Neutrophil (primary cell): ENCODE measurements around the gene CDC42EP3.

Experiments used
- H3K27ac ChIP-seq: fragments of 200-600 bp; sonication (generic); 2 replicates; pipeline ENCODE4 v1.5.1; 2016; ENCODE audit warnings: mild to moderate bottlenecking, moderate library complexity
- H3K27me3 ChIP-seq: fragments of 200-600 bp; sonication (generic); 2 replicates; pipeline ENCODE4 v1.6.0; 2016; ENCODE audit warnings: mild to moderate bottlenecking
- H3K36me3 ChIP-seq: fragments of 200-600 bp; sonication (generic); 2 replicates; pipeline ENCODE4 v1.5.1; 2017
- H3K4me1 ChIP-seq, 2 experiments: fragments of 200-600 bp in 1 of 2; sonication (generic) in 1 of 2; 1 replicate in 1 of 2; 2 replicates in 1 of 2; pipeline versions ENCODE4 v1.5.1 to v1.6.1; 2013 to 2016; ENCODE audit warnings: low read depth in 1 of 2, low read length in 1 of 2, mild to moderate bottlenecking in 1 of 2, moderate library complexity in 1 of 2; ENCODE audit not compliant: control insufficient read depth in 1 of 2, insufficient read depth in 1 of 2
- H3K4me3 ChIP-seq, 2 experiments: fragments of 200-600 bp in 1 of 2; sonication (generic) in 1 of 2; 1 replicate in 1 of 2; 2 replicates in 1 of 2; pipeline ENCODE4 v1.5.1; 2013 to 2016; ENCODE audit warnings: low read depth in 1 of 2, low read length in 1 of 2, mild to moderate bottlenecking in 1 of 2, moderate library complexity in 1 of 2
- H3K9me3 ChIP-seq: fragments of 200-600 bp; sonication (generic); 2 replicates; pipeline ENCODE4 v1.5.1; 2016
- TF ChIP-seq, protein P1 (sequence below): fragments of 200-600 bp; sonication (generic); IDR thresholded peaks from 2 replicates; pipeline ENCODE4 v1.5.1; 2016; ENCODE audit warnings: antibody characterized with exemption

The CDC42EP3 gene

DNA sequence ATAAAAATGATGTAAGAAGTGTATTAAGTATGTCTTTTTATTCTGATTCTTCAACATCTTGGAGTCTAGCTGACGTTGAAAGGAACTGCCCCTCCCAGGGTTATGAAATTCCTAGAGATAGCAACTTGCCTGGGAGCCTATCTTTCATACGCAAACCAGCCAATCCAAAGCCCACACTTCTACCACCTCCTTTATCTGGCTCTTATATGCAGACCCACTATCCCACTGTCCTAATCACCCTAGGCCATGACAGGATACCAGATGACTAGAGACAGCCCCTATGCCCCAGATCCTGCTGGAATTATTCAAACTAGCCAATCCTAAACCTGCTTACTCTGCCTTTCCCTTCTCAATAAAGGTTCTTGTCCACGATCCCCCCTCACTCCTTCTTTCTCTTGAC, 11.8 kb upstream of the CDC42EP3 start:
- H3K27ac ChIP-seq, result no peak overlapping the region
- H3K27me3 ChIP-seq, result no peaks in the 10 kb centered on the region
- no peaks in the 10 kb centered on the region for H3K9me3 ChIP-seq
- peaks cover 15 to 17% of the 10 kb centered on the region in 2 experiments for H3K4me1 ChIP-seq
- H3K36me3 ChIP-seq, result no peaks in the 10 kb centered on the region
- H3K4me3 ChIP-seq, result no peak overlapping the region
- TF ChIP-seq, protein P1, sequence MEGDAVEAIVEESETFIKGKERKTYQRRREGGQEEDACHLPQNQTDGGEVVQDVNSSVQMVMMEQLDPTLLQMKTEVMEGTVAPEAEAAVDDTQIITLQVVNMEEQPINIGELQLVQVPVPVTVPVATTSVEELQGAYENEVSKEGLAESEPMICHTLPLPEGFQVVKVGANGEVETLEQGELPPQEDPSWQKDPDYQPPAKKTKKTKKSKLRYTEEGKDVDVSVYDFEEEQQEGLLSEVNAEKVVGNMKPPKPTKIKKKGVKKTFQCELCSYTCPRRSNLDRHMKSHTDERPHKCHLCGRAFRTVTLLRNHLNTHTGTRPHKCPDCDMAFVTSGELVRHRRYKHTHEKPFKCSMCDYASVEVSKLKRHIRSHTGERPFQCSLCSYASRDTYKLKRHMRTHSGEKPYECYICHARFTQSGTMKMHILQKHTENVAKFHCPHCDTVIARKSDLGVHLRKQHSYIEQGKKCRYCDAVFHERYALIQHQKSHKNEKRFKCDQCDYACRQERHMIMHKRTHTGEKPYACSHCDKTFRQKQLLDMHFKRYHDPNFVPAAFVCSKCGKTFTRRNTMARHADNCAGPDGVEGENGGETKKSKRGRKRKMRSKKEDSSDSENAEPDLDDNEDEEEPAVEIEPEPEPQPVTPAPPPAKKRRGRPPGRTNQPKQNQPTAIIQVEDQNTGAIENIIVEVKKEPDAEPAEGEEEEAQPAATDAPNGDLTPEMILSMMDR, result no peak

- TF ChIP-seq, protein P1, result no peak
- Histone ChIP-seq H3K9me3 (no peaks in the 10 kb centered on the region), H3K36me3 (no peaks in the 10 kb centered on the region), H3K4me1 (peaks cover 15 to 17% of the 10 kb centered on the region in 2 experiments), H3K4me3 (no peak overlapping the region), H3K27ac (no peak overlapping the region), H3K27me3 (no peaks in the 10 kb centered on the region)
These were observed 11.0 kb upstream of the CDC42EP3 start for GRCh38 chr2:37682473-37682872.

- Histone ChIP-seq H3K27me3 (no peaks in the 10 kb centered on the region), H3K4me3 (no peak overlapping the region), H3K27ac (no peak overlapping the region), H3K36me3 (no peaks in the 10 kb centered on the region), H3K9me3 (no peaks in the 10 kb centered on the region), H3K4me1 (peaks cover 15 to 17% of the 10 kb centered on the region in 2 experiments)
- TF ChIP-seq, protein P1, result no peak
These were observed 10.1 kb upstream of the CDC42EP3 start for GRCh38 chr2:37681587-37681986.

DNA sequence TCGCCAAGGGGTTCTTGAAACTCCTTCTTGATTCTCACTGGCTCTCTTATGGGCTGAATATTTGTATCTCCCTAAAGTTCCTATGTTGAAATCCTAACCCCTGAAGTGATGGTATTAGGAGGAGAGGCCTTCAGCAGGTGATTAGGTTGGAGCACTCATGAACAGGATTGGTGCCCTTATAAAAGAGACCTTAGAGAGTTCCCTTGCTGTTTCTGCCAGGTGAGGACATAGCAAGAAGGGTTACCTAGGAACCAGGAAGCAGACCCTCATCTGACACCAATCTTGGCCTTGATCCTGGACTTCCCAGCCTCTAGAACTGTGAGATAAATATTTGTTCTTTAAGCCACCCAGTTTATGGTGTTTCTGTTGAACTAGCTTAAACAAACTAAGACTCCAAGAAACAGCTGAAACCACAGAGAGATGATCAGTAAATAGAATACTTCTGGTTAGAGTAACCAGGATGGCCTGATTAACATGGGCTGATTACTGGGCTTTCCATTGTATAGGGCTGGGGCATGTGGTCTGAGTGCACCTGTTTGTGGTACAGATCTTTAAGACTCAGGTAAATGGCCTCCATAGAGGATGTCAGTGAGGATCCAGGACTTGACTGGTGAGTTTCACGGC, 7.7 kb upstream of the CDC42EP3 start:
- H3K9me3 ChIP-seq, result no peaks in the 10 kb centered on the region
- H3K4me1 ChIP-seq, result peaks cover 34% of the 10 kb centered on the region in 2 experiments
- H3K27me3 ChIP-seq, result no peaks in the 10 kb centered on the region
- TF ChIP-seq, protein P1, result no peak
- no peaks in the 10 kb centered on the region for H3K36me3 ChIP-seq
- H3K27ac ChIP-seq, result no peak overlapping the region
- H3K4me3 ChIP-seq, result no peak overlapping the region

- H3K27me3 ChIP-seq, result no peaks in the 10 kb centered on the region
- no peaks in the 10 kb centered on the region for H3K9me3 ChIP-seq
- peaks cover 36 to 39% of the 10 kb centered on the region in 2 experiments for H3K4me1 ChIP-seq
- no peaks in the 10 kb centered on the region for H3K36me3 ChIP-seq
- TF ChIP-seq, protein P1, result no peak
- no peak overlapping the region for H3K4me3 ChIP-seq
- H3K27ac ChIP-seq, result no peak overlapping the region
These were observed 4.8 kb upstream of the CDC42EP3 start for GRCh38 chr2:37676274-37676673.
